Dendritic cell treated with granulocyte-macrophage colony-stimulating factor and Interleukin-4, amounts not matched to agents 40 ng/mL and 50 ng/mL, for 4 days (primary cell): ENCODE results near the gene PTPRN2.
A peak's percentile ranks its signal among the peaks of the same experiment; 100 is the strongest.
"Not testable (repeated sequence)": the region's sequence is repeated elsewhere in the genome, so short reads cannot be mapped to it uniquely, and the experiment has no call there.

Source experiments
- H3K27ac Mint-ChIP-seq: one replicate; pipeline ENCODE4 v1.8.0; 2022; ENCODE audit warnings: mild to moderate bottlenecking, mixed read lengths
- H3K27me3 Mint-ChIP-seq: one replicate; pipeline ENCODE4 v1.8.0; 2022; ENCODE audit warnings: mild to moderate bottlenecking, mixed read lengths
- H3K36me3 Mint-ChIP-seq: one replicate; pipeline ENCODE4 v1.8.0; 2022; ENCODE audit warnings: low read depth, mixed read lengths
- H3K4me1 Mint-ChIP-seq: one replicate; pipeline ENCODE4 v1.8.0; 2022; ENCODE audit warnings: low read depth, mixed read lengths
- H3K4me3 Mint-ChIP-seq: one replicate; pipeline ENCODE4 v1.8.0; 2022; ENCODE audit warnings: mild to moderate bottlenecking, moderate library complexity, mixed read lengths
- H3K9me3 Mint-ChIP-seq: one replicate; pipeline ENCODE4 v1.8.0; 2022; ENCODE audit warnings: mixed read lengths
- intact Hi-C: fragments of 100-400 bp; cut with micrococcal nuclease; formaldehyde crosslinking; loops from one replicate; pipeline ENCODE4 v1.15.0; 2022

The PTPRN2 gene

GRCh38 chr7:157850481-157851444 is 736.9 kb downstream of the PTPRN2 start:
- peaks cover 4% of the 10 kb centered on the region for H3K27me3 Mint-ChIP-seq
- no peak overlapping the region for H3K4me3 Mint-ChIP-seq
- H3K27ac Mint-ChIP-seq, result peak overlapping the region; percentile 93
- intact Hi-C loops, result loop anchor here (10.0 kb wide), 1 partner anchor 956 kb away; the partner anchor contains the start of gene LMBR1
- H3K36me3 Mint-ChIP-seq, result no peaks in the 10 kb centered on the region
- no peaks in the 10 kb centered on the region for H3K9me3 Mint-ChIP-seq
- H3K4me1 Mint-ChIP-seq, result peaks cover 39% of the 10 kb centered on the region

GRCh38 chr7:157849726-157850125 is 737.9 kb downstream of the PTPRN2 start:
- Mint-ChIP-seq H3K27ac (no peak overlapping the region), H3K4me3 (no peak overlapping the region), H3K27me3 (peaks cover 8% of the 10 kb centered on the region), H3K4me1 (peaks cover 29% of the 10 kb centered on the region), H3K36me3 (no peaks in the 10 kb centered on the region), H3K9me3 (no peaks in the 10 kb centered on the region)
- intact Hi-C loops, result loop anchor here (10.0 kb wide), 1 partner anchor 955 kb away; the partner anchor contains the start of gene LMBR1

GRCh38 chr7:157849341-157849596 is 738.4 kb downstream of the PTPRN2 start:
- H3K4me3 Mint-ChIP-seq, result no peak overlapping the region
- H3K9me3 Mint-ChIP-seq, result no peaks in the 10 kb centered on the region
- peaks cover 24% of the 10 kb centered on the region for H3K4me1 Mint-ChIP-seq
- intact Hi-C loops, result no loop called here
- no peaks in the 10 kb centered on the region for H3K36me3 Mint-ChIP-seq
- H3K27me3 Mint-ChIP-seq, result peaks cover 9% of the 10 kb centered on the region
- no peak overlapping the region for H3K27ac Mint-ChIP-seq

GRCh38 chr7:157848508-157849340 is 738.9 kb downstream of the PTPRN2 start:
- Mint-ChIP-seq H3K27me3 (peaks cover 12% of the 10 kb centered on the region), H3K36me3 (no peaks in the 10 kb centered on the region), H3K4me3 (no peak overlapping the region), H3K27ac (no peak overlapping the region), H3K9me3 (no peaks in the 10 kb centered on the region), H3K4me1 (peaks cover 19% of the 10 kb centered on the region)
- intact Hi-C loops, result no loop called here

- H3K4me3 Mint-ChIP-seq, H3K27ac Mint-ChIP-seq, H3K9me3 Mint-ChIP-seq, intact Hi-C loops, H3K36me3 Mint-ChIP-seq: not testable (repeated sequence)
- Mint-ChIP-seq H3K4me1 (peaks cover 11% of the 10 kb centered on the region), H3K27me3 (peaks cover 12% of the 10 kb centered on the region)
Observed at GRCh38 chr7:157847756-157848487, 739.7 kb downstream of the PTPRN2 start.

- H3K4me3 Mint-ChIP-seq, H3K9me3 Mint-ChIP-seq, H3K27ac Mint-ChIP-seq, intact Hi-C loops, H3K4me1 Mint-ChIP-seq, H3K36me3 Mint-ChIP-seq: not testable (repeated sequence)
- peaks cover 14% of the 10 kb centered on the region for H3K27me3 Mint-ChIP-seq
Observed at GRCh38 chr7:157846746-157847145, 740.9 kb downstream of the PTPRN2 start.

GRCh38 chr7:157846271-157846670 is 741.4 kb downstream of the PTPRN2 start:
- Mint-ChIP-seq H3K36me3 (no peaks in the 10 kb centered on the region), H3K27ac (no peak overlapping the region), H3K4me3 (no peak overlapping the region), H3K27me3 (peaks cover 15% of the 10 kb centered on the region), H3K9me3 (no peaks in the 10 kb centered on the region), H3K4me1 (peaks cover 2% of the 10 kb centered on the region)
- intact Hi-C loops, result no loop called here

- peaks cover 16% of the 10 kb centered on the region for H3K27me3 Mint-ChIP-seq
- no peak overlapping the region for H3K4me3 Mint-ChIP-seq
- intact Hi-C loops, result no loop called here
- H3K4me1 Mint-ChIP-seq, result no peaks in the 10 kb centered on the region
- H3K27ac Mint-ChIP-seq, result peak overlapping the region; percentile 48
- H3K36me3 Mint-ChIP-seq, result no peaks in the 10 kb centered on the region
- no peaks in the 10 kb centered on the region for H3K9me3 Mint-ChIP-seq
Observed at GRCh38 chr7:157845203-157845835, 742.3 kb downstream of the PTPRN2 start.

- Mint-ChIP-seq H3K9me3 (no peaks in the 10 kb centered on the region), H3K4me3 (no peak overlapping the region), H3K4me1 (no peaks in the 10 kb centered on the region), H3K27ac (no peak overlapping the region), H3K36me3 (no peaks in the 10 kb centered on the region), H3K27me3 (peaks cover 16% of the 10 kb centered on the region)
- intact Hi-C loops, result no loop called here
Observed at GRCh38 chr7:157844611-157845010, 743.0 kb downstream of the PTPRN2 start.

GRCh38 chr7:157844141-157844540 is 743.5 kb downstream of the PTPRN2 start:
- intact Hi-C loops, result no loop called here
- Mint-ChIP-seq H3K4me1 (no peaks in the 10 kb centered on the region), H3K27me3 (peaks cover 16% of the 10 kb centered on the region), H3K4me3 (no peak overlapping the region), H3K9me3 (no peaks in the 10 kb centered on the region), H3K36me3 (no peaks in the 10 kb centered on the region), H3K27ac (no peak overlapping the region)

GRCh38 chr7:157843336-157844140 is 744.1 kb downstream of the PTPRN2 start:
- intact Hi-C loops, result no loop called here
- Mint-ChIP-seq H3K27me3 (peaks cover 12% of the 10 kb centered on the region), H3K36me3 (no peaks in the 10 kb centered on the region), H3K4me1 (no peaks in the 10 kb centered on the region), H3K9me3 (no peaks in the 10 kb centered on the region), H3K4me3 (no peak overlapping the region), H3K27ac (no peak overlapping the region)

GRCh38 chr7:157841773-157842370 is 745.8 kb downstream of the PTPRN2 start:
- Mint-ChIP-seq H3K9me3 (no peaks in the 10 kb centered on the region), H3K36me3 (no peaks in the 10 kb centered on the region), H3K27ac (no peak overlapping the region), H3K4me1 (no peaks in the 10 kb centered on the region), H3K4me3 (no peak overlapping the region), H3K27me3 (peaks cover 16% of the 10 kb centered on the region)
- intact Hi-C loops, result no loop called here
